Upper lobe of right lung (tissue), 1 donor: ENCODE measurements around the gene TBC1D2. TPM values are rescaled to one million over a fixed set of nuclear protein-coding genes. Genes with fewer than 3 reads are reported as not detected.

Experiments used
- ATAC-seq: fragments of 200-7000 bp; cut with Tn5 transposase; one replicate; pipeline ENCODE4 v1.9.1; 2020; ENCODE audit warnings: mild to moderate bottlenecking, moderate library complexity
- DNase-seq: peaks from one replicate; pipeline ENCODE4 v3.0.0-alpha.2; 2020
- H3K27ac ChIP-seq: fragments of 200-600 bp; one replicate; pipeline ENCODE4 v1.8.0; 2022
- H3K27me3 ChIP-seq: fragments of 200-600 bp; one replicate; pipeline ENCODE4 v1.8.0; 2022; ENCODE audit warnings: mild to moderate bottlenecking
- H3K36me3 ChIP-seq: fragments of 200-600 bp; one replicate; pipeline ENCODE4 v1.8.0; 2022
- H3K4me1 ChIP-seq: fragments of 200-600 bp; one replicate; pipeline ENCODE4 v1.8.0; 2022
- H3K4me3 ChIP-seq: fragments of 200-600 bp; one replicate; pipeline ENCODE4 v1.8.0; 2022; ENCODE audit warnings: mild to moderate bottlenecking
- H3K9me3 ChIP-seq: fragments of 200-600 bp; one replicate; pipeline ENCODE4 v1.8.0; 2022
- intact Hi-C: fragments of 100-400 bp; cut with DNase I; formaldehyde crosslinking; loops from one replicate; pipeline ENCODE4 v1.11.0; 2022
- total RNA-seq: library from RNA; stranded (reverse); fragmentation: NEBNext Ultra II Directional; extraction: Animal tissue kit (Norgen Biotek cat#: 25700); gene quantifications from one replicate; pipeline ENCODE4 v1.2.1, GENCODE V29; 2021
- TF ChIP-seq, protein P1 (sequence below): fragments of 200-600 bp; IDR thresholded peaks from one replicate; pipeline ENCODE4 v1.8.0; 2022; ENCODE audit warnings: antibody characterized with exemption
- donor health status: DM: no; HTN: yes; CAD: no; lungs with severe emphysema.

TBC1D2 gene
- total RNA-seq, 1 donor from 2014 or later: 71.8 TPM

DNA sequence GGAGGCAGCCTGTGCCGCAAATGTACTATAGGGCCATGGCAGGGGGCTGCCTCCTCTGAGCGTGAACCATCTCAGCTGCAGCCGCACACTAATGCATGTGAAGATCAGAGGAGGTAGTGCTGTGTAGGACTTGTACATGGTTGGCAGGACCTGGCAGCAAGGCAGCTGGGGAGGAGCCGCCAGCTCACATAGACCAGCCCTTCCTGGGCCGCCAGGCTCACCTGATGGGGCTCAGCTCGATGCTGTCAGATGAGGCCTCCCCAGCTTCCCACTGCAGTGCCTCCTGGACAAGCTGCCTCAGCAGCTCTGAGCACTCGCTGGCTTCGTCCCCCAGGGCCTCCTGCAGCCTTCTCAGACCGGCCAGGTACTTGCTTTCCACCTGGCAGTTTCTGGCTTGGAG, 45.0 kb downstream of the TBC1D2 start:
- H3K27me3 ChIP-seq: no peaks in the 10 kb centered on the region
- no peak for DNase-seq
- TF ChIP-seq, protein P1, sequence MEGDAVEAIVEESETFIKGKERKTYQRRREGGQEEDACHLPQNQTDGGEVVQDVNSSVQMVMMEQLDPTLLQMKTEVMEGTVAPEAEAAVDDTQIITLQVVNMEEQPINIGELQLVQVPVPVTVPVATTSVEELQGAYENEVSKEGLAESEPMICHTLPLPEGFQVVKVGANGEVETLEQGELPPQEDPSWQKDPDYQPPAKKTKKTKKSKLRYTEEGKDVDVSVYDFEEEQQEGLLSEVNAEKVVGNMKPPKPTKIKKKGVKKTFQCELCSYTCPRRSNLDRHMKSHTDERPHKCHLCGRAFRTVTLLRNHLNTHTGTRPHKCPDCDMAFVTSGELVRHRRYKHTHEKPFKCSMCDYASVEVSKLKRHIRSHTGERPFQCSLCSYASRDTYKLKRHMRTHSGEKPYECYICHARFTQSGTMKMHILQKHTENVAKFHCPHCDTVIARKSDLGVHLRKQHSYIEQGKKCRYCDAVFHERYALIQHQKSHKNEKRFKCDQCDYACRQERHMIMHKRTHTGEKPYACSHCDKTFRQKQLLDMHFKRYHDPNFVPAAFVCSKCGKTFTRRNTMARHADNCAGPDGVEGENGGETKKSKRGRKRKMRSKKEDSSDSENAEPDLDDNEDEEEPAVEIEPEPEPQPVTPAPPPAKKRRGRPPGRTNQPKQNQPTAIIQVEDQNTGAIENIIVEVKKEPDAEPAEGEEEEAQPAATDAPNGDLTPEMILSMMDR: no peak
- no peak for ATAC-seq
- H3K27ac ChIP-seq: no peak overlapping the region
- intact Hi-C loops: no loop called here
- no peaks in the 10 kb centered on the region for H3K9me3 ChIP-seq
- H3K36me3 ChIP-seq: peaks cover 35% of the 10 kb centered on the region
- H3K4me1 ChIP-seq: peaks cover 6% of the 10 kb centered on the region
- no peak overlapping the region for H3K4me3 ChIP-seq

DNA sequence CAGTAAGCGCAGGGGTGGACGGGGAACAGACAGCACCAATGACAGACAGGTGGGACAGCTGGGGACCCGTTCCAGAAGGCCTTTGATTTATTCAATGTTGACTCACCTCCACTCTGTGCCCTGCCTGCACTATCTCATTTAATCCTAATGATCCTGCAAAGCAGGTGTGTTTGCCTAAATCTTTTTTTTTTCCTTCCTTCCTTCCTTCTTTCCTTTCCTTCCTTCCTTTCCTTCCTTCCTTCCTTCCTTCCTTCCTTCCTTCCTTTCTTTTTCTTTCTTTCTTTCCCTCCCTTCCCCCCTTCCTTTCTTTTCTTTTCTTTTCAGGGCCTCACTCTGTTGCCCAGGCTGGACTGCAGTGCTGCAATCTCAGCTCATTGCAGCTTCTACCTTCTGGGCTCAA, 45.9 kb downstream of the TBC1D2 start:
- Histone ChIP-seq H3K4me3 (no peak overlapping the region), H3K9me3 (no peaks in the 10 kb centered on the region), H3K4me1 (peaks cover 6% of the 10 kb centered on the region), H3K36me3 (peaks cover 31% of the 10 kb centered on the region), H3K27me3 (no peaks in the 10 kb centered on the region), H3K27ac (no peak overlapping the region)
- intact Hi-C loops: loop anchor here (5.0 kb wide), 1 partner anchor 53 kb away; no protein-coding TSS in a partner anchor
- TF ChIP-seq, protein P1: no peak
- DNase-seq (no peak), ATAC-seq (no peak)

DNA sequence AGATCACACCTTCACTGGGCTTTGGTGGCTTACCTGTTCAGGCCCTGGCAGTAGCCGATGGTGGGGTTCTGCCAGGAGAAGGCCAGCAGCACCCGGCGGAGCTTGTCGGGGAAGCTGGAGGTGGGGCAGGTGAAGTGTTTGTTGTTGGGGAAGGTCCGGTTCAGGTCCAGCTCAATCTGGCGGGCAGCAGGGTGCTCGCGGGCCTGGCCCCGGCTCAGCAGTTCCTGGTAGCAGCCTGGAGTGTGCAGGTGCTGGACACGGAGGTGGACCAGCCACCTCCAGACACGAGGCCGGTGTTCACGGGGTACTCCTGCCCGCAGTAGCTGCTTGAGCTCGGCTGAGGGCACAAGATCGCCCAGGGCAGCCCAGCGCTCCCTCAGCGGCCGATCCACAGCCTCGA, 46.8 kb downstream of the TBC1D2 start:
- Histone ChIP-seq H3K27ac (no peak overlapping the region), H3K36me3 (peaks cover 33% of the 10 kb centered on the region), H3K4me3 (no peak overlapping the region), H3K27me3 (no peaks in the 10 kb centered on the region), H3K4me1 (peaks cover 6% of the 10 kb centered on the region), H3K9me3 (no peaks in the 10 kb centered on the region)
- DNase-seq: no peak
- intact Hi-C loops: loop anchor here (5.0 kb wide), 1 partner anchor 54 kb away; no protein-coding TSS in a partner anchor
- ATAC-seq: peak; percentile 63
- TF ChIP-seq, protein P1: no peak

DNA sequence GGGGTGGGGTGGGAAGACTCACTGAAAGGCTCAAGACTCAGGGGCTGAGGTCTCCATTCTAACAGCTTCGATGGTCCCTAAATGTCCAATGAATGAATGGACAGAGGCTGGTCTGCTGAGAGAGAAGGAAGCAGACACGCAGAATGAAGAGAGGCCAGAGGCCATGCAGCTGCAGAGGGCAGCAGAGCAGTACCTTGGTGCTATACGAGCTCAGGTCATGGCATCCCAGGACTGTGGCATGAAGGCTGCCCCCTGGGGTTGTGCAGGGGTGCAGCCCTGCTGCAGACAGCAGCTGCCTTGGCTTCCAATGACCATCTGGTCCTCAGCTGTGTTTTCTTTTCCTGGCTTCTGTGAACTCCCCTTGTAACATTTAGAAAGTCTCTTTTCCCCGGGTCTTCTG, 47.8 kb downstream of the TBC1D2 start:
- H3K4me3 ChIP-seq: no peak overlapping the region
- no peak for DNase-seq
- intact Hi-C loops: loop anchor here (5.0 kb wide), 1 partner anchor 55 kb away; no protein-coding TSS in a partner anchor
- no peak overlapping the region for H3K27ac ChIP-seq
- ATAC-seq: no peak
- no peaks in the 10 kb centered on the region for H3K27me3 ChIP-seq
- TF ChIP-seq, protein P1: no peak
- H3K4me1 ChIP-seq: peaks cover 6% of the 10 kb centered on the region
- H3K9me3 ChIP-seq: no peaks in the 10 kb centered on the region
- peaks cover 33% of the 10 kb centered on the region for H3K36me3 ChIP-seq

DNA sequence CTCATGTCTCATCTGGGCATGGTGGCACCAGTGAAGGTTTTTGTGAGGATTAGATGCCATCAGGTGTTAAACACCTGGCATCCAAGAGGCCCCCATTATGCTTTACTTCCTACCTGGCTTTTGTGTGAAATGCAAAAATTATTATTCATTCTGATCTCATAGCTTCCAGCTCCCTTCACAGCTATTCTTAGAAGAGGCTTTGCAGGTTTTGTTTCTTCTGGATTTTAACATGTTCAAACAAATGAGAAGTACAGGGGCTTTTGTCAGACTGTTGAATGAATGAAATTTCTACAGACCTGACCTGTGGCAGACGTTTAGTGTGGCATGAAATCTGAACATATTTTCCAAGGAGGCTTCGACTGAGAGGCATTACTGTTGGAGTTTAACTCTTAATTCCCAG, 48.7 kb downstream of the TBC1D2 start:
- ATAC-seq (no peak), DNase-seq (no peak)
- intact Hi-C loops: loop anchor here (5.0 kb wide), 1 partner anchor 56 kb away; no protein-coding TSS in a partner anchor
- peaks cover 6% of the 10 kb centered on the region for H3K4me1 ChIP-seq
- no peak overlapping the region for H3K27ac ChIP-seq
- no peak overlapping the region for H3K4me3 ChIP-seq
- no peaks in the 10 kb centered on the region for H3K9me3 ChIP-seq
- H3K36me3 ChIP-seq: peaks cover 31% of the 10 kb centered on the region
- H3K27me3 ChIP-seq: no peaks in the 10 kb centered on the region
- TF ChIP-seq, protein P1: no peak

DNA sequence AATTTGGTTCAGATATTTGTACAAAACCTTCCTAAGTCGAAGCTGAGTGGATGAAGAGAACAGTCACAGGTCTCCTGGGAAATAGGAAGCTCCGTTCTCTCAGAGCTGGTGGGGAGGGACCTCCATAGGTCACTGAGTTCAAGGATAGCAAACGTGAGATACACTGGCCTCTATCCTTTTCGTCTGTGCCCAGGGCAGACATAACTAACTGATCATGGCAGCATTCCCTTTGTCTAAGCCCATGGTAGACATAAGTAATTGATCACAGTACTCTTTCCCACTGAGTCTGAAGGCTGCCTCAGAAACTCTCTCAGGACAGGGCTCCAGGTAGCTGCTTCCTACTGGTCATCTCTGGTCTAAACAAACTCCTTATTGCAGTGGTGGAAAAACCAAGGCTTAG, 50.8 kb downstream of the TBC1D2 start:
- intact Hi-C loops: loop anchor here (5.0 kb wide), 1 partner anchor 58 kb away; no protein-coding TSS in a partner anchor

More for the DNA sequence above, 50.8 kb downstream of the TBC1D2 start:
- no peak for ATAC-seq
- no peak for DNase-seq
- no peaks in the 10 kb centered on the region for H3K9me3 ChIP-seq
- TF ChIP-seq, protein P1: no peak
- peaks cover 34% of the 10 kb centered on the region for H3K36me3 ChIP-seq
- no peak overlapping the region for H3K4me3 ChIP-seq
- no peaks in the 10 kb centered on the region for H3K27me3 ChIP-seq
- peaks cover 6% of the 10 kb centered on the region for H3K4me1 ChIP-seq
- H3K27ac ChIP-seq: no peak overlapping the region
